GM18526 (cell line): Measurements from ENCODE around the gene GGTLC1.

Experiments
- POLR2A ChIP-seq: IDR thresholded peaks from 3 replicates; pipeline ENCODE4 v1.6.1; 2011; ENCODE audit not compliant: insufficient read length; ENCODE audit errors: extremely low read depth

The GGTLC1 gene

GRCh38 chr20:23988561-23988960 lies at the start of gene GGTLC1:
Gene GGTLC1 (minus strand): TSS chr20:23988779. CDS start chr20:23986611, 2,168 bp downstream.
- no peak for TF ChIP-seq POLR2A

DNA sequence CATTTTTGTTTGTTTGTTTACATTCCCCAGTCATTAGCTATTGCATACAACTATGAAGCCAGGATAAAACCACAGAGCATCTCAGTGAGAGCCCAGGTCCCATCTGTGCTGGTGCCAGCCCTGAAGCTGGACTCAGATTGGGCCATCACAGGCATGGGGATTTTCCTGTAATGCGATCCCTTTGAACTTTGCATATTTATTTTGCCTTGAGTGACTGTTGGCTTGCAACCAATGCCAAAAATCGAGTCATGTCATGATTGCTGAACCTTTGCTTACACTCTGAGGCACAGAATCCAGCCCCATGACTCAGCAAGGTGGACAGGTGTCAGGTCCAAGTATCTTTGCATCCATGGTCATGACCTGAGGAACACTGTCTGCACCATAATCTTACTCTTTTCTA lies 46.2 kb upstream of the GGTLC1 start:
- TF ChIP-seq POLR2A = no peak

GRCh38 chr20:24033565-24033964 lies 45.0 kb upstream of the GGTLC1 start:
- TF ChIP-seq POLR2A = no peak

- TF ChIP-seq POLR2A = no peak
These were observed 44.6 kb upstream of the GGTLC1 start for GRCh38 chr20:24033151-24033550.

GRCh38 chr20:24032400-24032898 lies 43.9 kb upstream of the GGTLC1 start:
- TF ChIP-seq POLR2A = no peak

DNA sequence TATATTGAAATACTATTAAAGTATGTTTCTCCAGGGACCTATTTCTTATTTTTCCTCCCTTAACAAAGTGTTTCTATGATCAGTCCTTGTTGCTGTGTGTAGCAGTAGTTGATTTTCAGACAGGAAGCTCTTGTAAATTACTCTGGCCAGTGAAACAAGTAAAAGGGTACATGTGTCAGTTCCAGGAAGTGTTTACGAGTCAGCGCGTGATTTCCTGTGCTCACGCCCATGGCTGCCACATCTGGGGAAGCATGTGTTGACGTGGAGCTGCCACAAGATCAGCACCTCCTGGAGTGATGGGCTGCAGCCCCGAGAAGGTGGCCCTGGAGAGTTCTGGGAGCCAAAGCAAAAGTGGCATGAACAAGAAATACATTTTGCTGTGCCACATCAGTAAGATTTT lies 38.6 kb upstream of the GGTLC1 start:
- no peak for TF ChIP-seq POLR2A

DNA sequence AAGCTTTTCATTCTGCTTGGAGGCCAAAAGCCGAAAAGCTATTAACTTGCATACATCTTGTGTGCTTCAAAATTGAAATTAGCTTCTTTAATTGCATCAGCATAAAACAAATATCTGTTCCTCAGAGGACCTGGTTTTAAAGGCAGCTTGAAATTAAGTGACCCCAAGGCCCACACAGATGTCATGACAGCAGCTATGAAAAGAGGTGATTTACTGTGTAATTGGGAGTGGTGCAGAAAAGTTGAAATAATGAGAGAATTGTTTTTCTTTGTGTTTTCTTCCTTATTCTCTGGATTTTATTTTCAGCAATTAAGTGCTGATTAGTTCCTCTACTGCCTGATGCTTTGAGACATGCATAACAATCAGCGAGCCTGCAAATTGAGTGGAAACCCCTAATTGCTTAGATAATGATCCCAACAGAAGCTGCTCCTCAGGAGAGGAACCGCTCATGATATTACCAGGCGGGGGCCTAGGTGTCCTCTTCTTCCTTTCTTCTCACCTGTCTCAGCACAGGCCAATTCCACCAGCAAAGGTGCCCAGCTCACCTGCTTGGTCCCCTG lies 34.1 kb upstream of the GGTLC1 start:
- TF ChIP-seq POLR2A = no peak

DNA sequence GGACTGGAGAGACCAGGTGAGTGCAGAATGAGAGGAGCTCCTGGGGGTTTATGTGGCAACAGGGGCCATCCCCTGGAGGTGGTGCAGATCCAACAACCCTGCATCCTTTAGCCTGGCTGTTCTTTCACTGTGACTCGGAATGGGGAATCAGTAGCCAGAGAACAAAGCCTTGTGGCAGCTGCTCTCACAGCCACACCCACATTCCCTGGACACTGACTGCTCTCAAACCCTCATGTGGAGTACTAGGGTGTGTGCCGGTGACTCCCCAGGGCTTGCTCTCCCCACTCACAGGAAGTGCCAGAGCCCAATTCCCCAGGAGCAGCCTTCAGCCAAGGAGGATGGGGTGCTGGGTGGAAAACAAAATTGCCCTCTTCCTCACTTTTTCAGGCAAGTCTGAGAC lies 30.2 kb upstream of the GGTLC1 start:
- no peak for TF ChIP-seq POLR2A

GRCh38 chr20:24017458-24017755 lies 28.8 kb upstream of the GGTLC1 start:
- TF ChIP-seq POLR2A = no peak

GRCh38 chr20:24016607-24017457 lies 28.3 kb upstream of the GGTLC1 start:
- no peak for TF ChIP-seq POLR2A

DNA sequence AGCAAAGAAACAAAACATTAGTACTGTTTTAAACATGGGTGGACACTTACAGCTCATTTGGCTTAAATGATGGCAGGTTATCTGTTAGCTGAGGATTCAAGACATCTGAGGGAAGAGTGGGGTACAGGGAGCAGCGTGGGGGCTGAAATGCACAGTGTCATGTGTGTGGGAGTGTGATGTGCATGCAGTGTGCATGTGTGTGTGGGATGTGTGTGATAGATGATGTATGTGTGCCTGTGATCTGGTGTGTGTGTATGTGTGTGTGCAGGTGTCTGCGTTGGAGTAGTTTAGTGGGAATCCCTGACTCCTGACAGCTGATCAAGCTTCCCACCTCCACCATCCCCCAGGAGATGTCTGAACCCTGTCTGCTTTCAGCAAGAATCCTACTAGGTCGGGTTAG lies 25.4 kb upstream of the GGTLC1 start:
- no peak for TF ChIP-seq POLR2A

GRCh38 chr20:24011282-24011681 lies 22.7 kb upstream of the GGTLC1 start:
- no peak for TF ChIP-seq POLR2A

GRCh38 chr20:24007758-24008157 lies 19.2 kb upstream of the GGTLC1 start:
- no peak for TF ChIP-seq POLR2A

DNA sequence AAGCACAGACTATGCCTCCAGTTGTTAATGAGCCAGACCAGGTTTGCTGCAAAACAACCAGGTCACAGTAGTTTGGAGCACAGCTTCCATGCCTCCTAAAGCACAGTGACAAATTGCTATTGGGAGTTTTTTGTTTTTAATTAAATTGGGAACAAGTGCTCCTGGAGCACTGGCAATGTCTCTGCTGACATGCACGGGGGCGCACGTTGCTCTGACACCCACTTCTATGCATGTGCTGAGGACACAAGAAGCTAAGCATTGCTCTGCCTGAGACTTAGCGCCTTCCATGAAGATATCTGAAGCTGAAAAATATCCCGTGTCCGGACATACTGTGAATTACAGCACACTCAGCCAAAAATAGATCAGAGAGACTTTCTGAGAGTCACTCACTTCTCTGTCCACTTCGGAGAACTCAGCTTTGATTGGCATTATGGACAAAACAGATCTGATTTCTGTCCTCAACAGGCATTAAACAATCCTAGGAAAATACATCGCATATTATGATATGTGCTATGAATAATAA lies 18.6 kb upstream of the GGTLC1 start:
- no peak for TF ChIP-seq POLR2A

- no peak for TF ChIP-seq POLR2A
These were observed 18.0 kb upstream of the GGTLC1 start for GRCh38 chr20:24006626-24007025.

DNA sequence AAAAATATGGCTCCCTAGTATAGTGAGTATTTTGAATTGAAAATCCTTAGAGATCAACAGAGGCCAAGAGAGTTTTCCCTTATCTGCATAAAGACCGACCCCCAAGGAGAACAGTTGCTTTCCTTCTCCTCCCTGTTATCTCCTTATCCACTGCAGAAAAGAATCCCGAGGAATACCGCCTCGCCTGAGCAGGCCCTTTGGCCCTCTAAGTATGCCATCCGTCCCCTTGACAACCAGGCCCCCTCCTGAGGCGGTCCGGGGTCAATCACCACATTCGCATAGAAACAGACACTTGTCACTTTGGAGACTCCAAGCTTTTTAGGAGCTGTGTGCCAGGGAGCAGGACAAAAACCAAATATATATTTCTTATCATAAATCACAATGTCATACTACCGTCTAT lies 15.9 kb upstream of the GGTLC1 start:
- no peak for TF ChIP-seq POLR2A
